Astrocyte (in vitro differentiated cells and primary cell): Measurements from ENCODE around the gene SLC38A1. TPM values are rescaled to one million over a fixed set of nuclear protein-coding genes. Genes with fewer than 3 reads are reported as not detected.

Experiments used
- DNase-seq: peaks from one replicate; pipeline ENCODE4 v3.0.0-alpha.2; 2010; ENCODE audit warnings: low read depth
- FAIRE-seq: peaks from 2 replicates; lab custom pipeline; 2011; peaks lifted over from hg19 to GRCh38; lab: Jason Lieb, UNC
- H2AFZ ChIP-seq: 2 replicates; pipeline ENCODE4 v1.6.0; 2012; ENCODE audit warnings: low read depth, low read length, inconsistent platforms
- H3K27ac ChIP-seq: 2 replicates; pipeline ENCODE4 v1.5.1; 2011; ENCODE audit warnings: low read depth, low read length, inconsistent platforms
- H3K27me3 ChIP-seq: 2 replicates; pipeline ENCODE4 v1.6.0; 2011; ENCODE audit warnings: low read length, inconsistent platforms; ENCODE audit not compliant: insufficient read depth
- H3K36me3 ChIP-seq: 2 replicates; pipeline ENCODE4 v1.5.1; 2011; ENCODE audit warnings: low read length, inconsistent platforms; ENCODE audit not compliant: insufficient read depth
- H3K4me1 ChIP-seq: 2 replicates; pipeline ENCODE4 v1.5.1; 2011; ENCODE audit warnings: low read length, inconsistent platforms; ENCODE audit not compliant: insufficient read depth
- H3K4me2 ChIP-seq: 2 replicates; pipeline ENCODE4 v1.6.0; 2012; ENCODE audit warnings: low read length, inconsistent platforms
- H3K4me3 ChIP-seq: 2 replicates; pipeline ENCODE4 v1.5.1; 2011; ENCODE audit warnings: low read depth, mild to moderate bottlenecking, low read length, inconsistent platforms; ENCODE audit not compliant: insufficient read depth
- H3K79me2 ChIP-seq: 2 replicates; pipeline ENCODE4 v1.6.0; 2012; ENCODE audit warnings: mild to moderate bottlenecking, low read length, inconsistent platforms; ENCODE audit not compliant: insufficient read depth
- H3K9ac ChIP-seq: 2 replicates; pipeline ENCODE4 v1.6.0; 2012; ENCODE audit warnings: mild to moderate bottlenecking, low read length, inconsistent platforms
- H3K9me3 ChIP-seq: 2 replicates; pipeline ENCODE4 v1.5.1; 2012; ENCODE audit warnings: low read depth, mild to moderate bottlenecking, low read length, inconsistent platforms; ENCODE audit not compliant: insufficient read depth
- H4K20me1 ChIP-seq: 2 replicates; pipeline ENCODE4 v1.6.0; 2012; ENCODE audit warnings: low read length, inconsistent platforms; ENCODE audit not compliant: insufficient read depth
- H3K27ac Mint-ChIP-seq: one replicate; pipeline ENCODE4 v1.8.0; 2021; ENCODE audit warnings: mild to moderate bottlenecking, mixed read lengths; ENCODE audit not compliant: unreplicated experiment
- H3K27me3 Mint-ChIP-seq: one replicate; pipeline ENCODE4 v1.8.0; 2021; ENCODE audit warnings: low read depth, mixed read lengths; ENCODE audit not compliant: unreplicated experiment
- H3K36me3 Mint-ChIP-seq: one replicate; pipeline ENCODE4 v1.8.0; 2021; ENCODE audit warnings: low read depth, mixed read lengths; ENCODE audit not compliant: unreplicated experiment
- H3K4me1 Mint-ChIP-seq: one replicate; pipeline ENCODE4 v1.8.0; 2021; ENCODE audit warnings: low read depth, mixed read lengths; ENCODE audit not compliant: unreplicated experiment
- H3K4me3 Mint-ChIP-seq: one replicate; pipeline ENCODE4 v1.8.0; 2021; ENCODE audit warnings: mild to moderate bottlenecking, moderate library complexity, mixed read lengths; ENCODE audit not compliant: unreplicated experiment
- H3K9me3 Mint-ChIP-seq: one replicate; pipeline ENCODE4 v1.8.0; 2021; ENCODE audit warnings: mild to moderate bottlenecking, mixed read lengths; ENCODE audit not compliant: unreplicated experiment
- CTCF ChIP-seq: IDR thresholded peaks from 2 replicates; pipeline ENCODE4 v1.5.1; 2011; ENCODE audit warnings: low read depth, mild to moderate bottlenecking, inconsistent platforms, low read length, moderate library complexity; ENCODE audit not compliant: insufficient read depth
- EZH2 ChIP-seq: IDR thresholded peaks from 2 replicates; pipeline ENCODE4 v1.6.1; 2012; ENCODE audit warnings: mild to moderate bottlenecking, low read length, inconsistent platforms; ENCODE audit not compliant: insufficient read depth
- total RNA-seq: library from RNA; stranded (reverse); gene quantifications from 2 replicates; pipeline ENCODE4 v1.2.1, GENCODE V29; 2021

The SLC38A1 gene
- total RNA-seq, 1 donor from 2014 or later = 160 TPM

GRCh38 chr12:46206471-46206870, 62.4 kb downstream of the SLC38A1 start:
- no peaks in the 10 kb centered on the region for H3K9me3 Mint-ChIP-seq

GRCh38 chr12:46205294-46205693, 63.5 kb downstream of the SLC38A1 start:
- no peak for TF ChIP-seq CTCF
- Histone ChIP-seq H3K36me3 (peaks cover 20% of the 10 kb centered on the region), H3K27ac (no peak overlapping the region), H3K27me3 (no peaks in the 10 kb centered on the region), H2AFZ (no peak overlapping the region), H3K79me2 (no peaks in the 10 kb centered on the region), H3K9ac (no peak overlapping the region), H3K9me3 (no peaks in the 10 kb centered on the region), H4K20me1 (no peaks in the 10 kb centered on the region), H3K4me1 (no peaks in the 10 kb centered on the region), H3K4me2 (no peak overlapping the region), H3K4me3 (no peak overlapping the region)
- peaks cover 15% of the 10 kb centered on the region for H3K36me3 Mint-ChIP-seq
- no peak overlapping the region for H3K27ac Mint-ChIP-seq
- H3K27me3 Mint-ChIP-seq = no peaks in the 10 kb centered on the region
- DNase-seq (no peak), FAIRE-seq (no peak)
- no peak overlapping the region for H3K4me3 Mint-ChIP-seq
- H3K4me1 Mint-ChIP-seq = peaks cover 10% of the 10 kb centered on the region
- H3K9me3 Mint-ChIP-seq = no peaks in the 10 kb centered on the region

More at GRCh38 chr12:46206471-46206870, 62.4 kb downstream of the SLC38A1 start:
- H3K4me1 ChIP-seq = no peaks in the 10 kb centered on the region
- H3K4me3 ChIP-seq = no peak overlapping the region
- FAIRE-seq (no peak), DNase-seq (no peak)
- Mint-ChIP-seq H3K27me3 (no peaks in the 10 kb centered on the region), H3K4me3 (no peak overlapping the region), H3K4me1 (peaks cover 10% of the 10 kb centered on the region), H3K27ac (no peak overlapping the region), H3K36me3 (peaks cover 11% of the 10 kb centered on the region)
- H3K36me3 ChIP-seq = peaks cover 20% of the 10 kb centered on the region
- H3K79me2 ChIP-seq = no peaks in the 10 kb centered on the region
- no peaks in the 10 kb centered on the region for H3K27me3 ChIP-seq
- H4K20me1 ChIP-seq = no peaks in the 10 kb centered on the region
- H3K4me2 ChIP-seq = no peak overlapping the region
- H3K9me3 ChIP-seq = no peaks in the 10 kb centered on the region
- no peak overlapping the region for H3K27ac ChIP-seq
- no peak for TF ChIP-seq CTCF
- TF ChIP-seq EZH2 = no peak
- no peak overlapping the region for H2AFZ ChIP-seq
- H3K9ac ChIP-seq = no peak overlapping the region

- Histone ChIP-seq H2AFZ (no peak overlapping the region), H3K4me2 (no peak overlapping the region), H3K27me3 (no peaks in the 10 kb centered on the region), H3K9me3 (no peaks in the 10 kb centered on the region), H3K36me3 (peaks cover 38% of the 10 kb centered on the region), H3K9ac (no peak overlapping the region), H3K79me2 (no peaks in the 10 kb centered on the region), H4K20me1 (no peaks in the 10 kb centered on the region), H3K27ac (no peak overlapping the region), H3K4me3 (no peak overlapping the region), H3K4me1 (no peaks in the 10 kb centered on the region)
- no peak overlapping the region for H3K4me3 Mint-ChIP-seq
- no peaks in the 10 kb centered on the region for H3K9me3 Mint-ChIP-seq
- no peaks in the 10 kb centered on the region for H3K27me3 Mint-ChIP-seq
- FAIRE-seq (no peak), DNase-seq (no peak)
- no peak overlapping the region for H3K27ac Mint-ChIP-seq
- no peak for TF ChIP-seq EZH2
- no peak for TF ChIP-seq CTCF
- peaks cover 18% of the 10 kb centered on the region for H3K36me3 Mint-ChIP-seq
- no peaks in the 10 kb centered on the region for H3K4me1 Mint-ChIP-seq
These were observed 67.5 kb downstream of the SLC38A1 start for GRCh38 chr12:46201284-46201789.
